OCI-M2 (cell line): ENCODE measurements around the gene MEOX1.

Source experiments
- DNase-seq: peaks from one replicate; lab custom pipeline; 2025; ENCODE audit not compliant: unreplicated experiment; lab: John Stamatoyannopoulos, UW

The MEOX1 gene

DNA sequence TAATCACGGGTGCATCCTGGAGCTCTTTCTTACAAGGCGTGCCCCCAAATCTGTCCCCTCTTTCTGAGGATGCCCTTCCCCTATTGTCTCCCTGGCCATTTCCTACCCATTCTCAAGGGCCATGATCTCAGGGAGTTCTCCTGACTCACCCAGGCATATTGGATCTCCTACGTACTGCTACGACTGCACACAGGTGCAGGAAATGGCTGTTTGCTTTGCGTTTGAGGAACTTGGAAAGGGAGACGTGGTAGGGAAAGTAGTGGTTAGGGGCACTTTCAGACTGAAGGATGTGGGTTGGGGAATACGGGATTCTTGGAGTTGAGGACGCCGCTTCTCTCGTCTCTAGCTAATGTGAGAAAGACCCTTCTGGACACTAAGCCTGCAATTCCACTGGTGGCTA, 18.7 kb upstream of the MEOX1 start:
- no peak for DNase-seq

GRCh38 chr17:43679911-43680310, 18.2 kb upstream of the MEOX1 start:
- DNase-seq, result no peak

GRCh38 chr17:43679401-43679800, 17.7 kb upstream of the MEOX1 start:
- DNase-seq, result no peak

DNA sequence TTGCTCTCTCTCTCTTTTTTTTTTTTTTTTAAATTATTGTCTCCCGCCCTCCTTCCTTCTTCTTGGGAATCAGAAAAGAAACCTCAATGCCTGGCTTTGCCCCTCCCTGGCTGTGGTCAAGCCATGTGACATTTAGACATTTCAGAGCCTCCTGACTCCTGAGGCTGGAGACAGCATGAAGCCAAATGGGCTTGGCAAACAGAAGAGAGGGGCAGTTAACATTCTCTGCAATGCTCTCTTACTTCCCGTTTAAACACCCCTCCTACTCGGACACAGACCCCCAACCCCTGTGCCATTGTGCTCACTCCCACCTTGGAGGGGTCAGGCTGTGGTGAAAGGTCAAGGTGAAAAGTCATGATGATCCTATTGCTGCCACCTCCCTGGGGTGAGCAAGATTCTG, 14.7 kb upstream of the MEOX1 start:
- no peak for DNase-seq

DNA sequence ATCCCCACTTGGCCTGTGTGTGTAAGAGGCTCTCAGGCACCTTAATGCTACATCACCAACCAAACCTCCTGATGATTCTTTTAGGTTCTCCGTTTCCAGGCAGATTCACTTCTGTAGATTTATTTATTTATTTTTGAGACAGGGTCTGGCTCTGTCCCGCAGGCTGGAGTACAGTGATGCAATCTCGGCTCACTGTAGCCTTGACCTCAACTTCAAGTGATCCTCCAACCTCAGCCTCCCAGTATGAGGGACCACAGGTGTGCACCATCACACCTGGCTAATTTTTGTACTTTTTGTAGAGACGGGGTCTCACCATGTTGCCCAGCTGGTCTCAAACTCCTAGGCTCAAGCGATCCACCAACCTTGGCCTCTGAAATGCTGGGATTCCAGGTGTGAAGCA, 12.7 kb upstream of the MEOX1 start:
- no peak for DNase-seq

- DNase-seq, result peak; percentile 23
Measured at GRCh38 chr17:43673516-43674323, 12.0 kb upstream of the MEOX1 start.

DNA sequence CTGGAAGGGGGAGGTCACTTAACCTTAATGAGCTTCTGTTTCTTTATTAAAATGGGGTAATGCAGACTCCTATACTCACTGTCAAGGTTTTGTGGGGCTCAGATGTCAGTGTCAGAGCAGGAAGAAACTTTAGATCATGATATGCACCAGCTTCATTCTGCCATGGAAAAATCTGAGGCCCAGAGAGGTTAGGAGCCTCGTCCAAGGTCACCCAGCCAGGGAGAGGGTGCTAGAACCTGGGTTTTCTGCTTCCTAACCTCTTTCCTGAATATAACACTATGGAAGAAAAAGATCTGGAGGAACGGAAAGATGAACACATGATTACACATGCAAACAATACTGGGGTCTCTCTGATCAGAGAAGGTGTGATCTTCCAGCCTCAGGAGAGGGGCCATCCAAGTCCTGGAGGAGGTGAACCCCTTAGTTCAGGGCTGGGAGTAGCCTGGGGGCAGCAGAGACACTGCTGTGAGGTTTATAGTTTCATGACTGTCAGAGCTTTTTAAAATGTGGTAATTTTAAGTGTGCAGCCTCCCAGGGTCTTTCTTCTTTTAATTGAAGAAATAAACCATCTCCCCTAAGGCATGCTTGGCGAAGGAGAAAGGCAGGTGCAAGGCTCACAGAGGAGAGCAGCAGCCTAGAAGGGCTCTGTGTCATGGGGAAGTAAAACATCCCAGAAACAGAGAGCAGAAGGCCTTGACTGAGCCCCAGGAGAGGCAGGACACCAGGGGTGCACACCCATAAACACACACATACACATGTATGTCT, 10.2 kb upstream of the MEOX1 start:
- DNase-seq, result no peak

GRCh38 chr17:43671031-43671692, 9.4 kb upstream of the MEOX1 start:
- no peak for DNase-seq

DNA sequence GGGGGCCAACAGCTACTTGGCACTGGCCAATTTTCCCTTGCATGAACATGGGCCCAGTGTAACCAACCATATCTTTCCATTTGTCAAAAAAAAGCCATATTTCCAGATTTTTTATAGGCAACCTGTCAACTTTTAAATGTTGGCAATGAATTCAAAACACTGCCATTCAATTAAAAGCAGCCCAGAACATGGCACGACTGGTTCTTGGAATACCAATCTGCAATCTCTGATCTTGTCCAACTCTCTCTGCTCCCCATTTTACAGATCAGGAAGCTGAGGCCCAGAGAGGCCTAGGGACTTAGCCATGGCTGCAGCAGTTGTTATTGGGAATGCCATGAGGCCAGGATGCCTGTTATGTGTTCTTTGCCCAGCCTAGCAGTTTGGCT, 8.9 kb upstream of the MEOX1 start:
- no peak for DNase-seq

DNA sequence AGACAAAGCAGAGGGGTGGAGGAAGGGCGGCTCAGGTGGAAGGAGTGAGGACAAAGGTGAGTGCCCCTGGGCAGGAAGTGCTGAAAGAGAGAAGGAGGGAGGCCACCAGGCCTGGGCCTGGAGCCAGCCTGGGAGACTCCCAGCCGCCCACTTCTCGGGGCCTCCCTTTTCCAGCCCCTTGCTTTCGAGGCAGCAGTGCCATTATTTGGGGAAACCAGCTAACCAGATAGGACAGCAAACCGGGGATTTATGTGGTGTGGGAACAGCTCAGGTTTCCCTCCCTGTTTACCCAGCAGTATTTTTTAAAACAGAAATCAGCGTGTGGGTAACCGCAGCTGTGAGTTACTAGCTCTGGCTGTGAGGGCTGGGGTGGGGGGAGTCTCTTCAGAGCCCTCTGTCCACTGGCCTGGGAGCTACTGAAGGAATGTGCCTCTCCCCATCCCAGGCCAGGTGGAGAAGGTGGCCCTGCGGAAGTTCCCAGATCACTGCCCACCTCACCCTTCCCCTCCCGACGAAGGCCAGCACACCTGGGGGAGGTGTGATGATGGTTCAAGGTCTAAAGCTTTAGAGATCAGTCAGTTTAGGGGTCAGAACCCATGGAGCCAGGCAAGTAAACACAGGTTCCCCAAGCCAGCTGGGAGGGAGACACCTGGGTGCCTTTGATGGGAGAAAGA, 8.4 kb upstream of the MEOX1 start:
- DNase-seq, result no peak

DNA sequence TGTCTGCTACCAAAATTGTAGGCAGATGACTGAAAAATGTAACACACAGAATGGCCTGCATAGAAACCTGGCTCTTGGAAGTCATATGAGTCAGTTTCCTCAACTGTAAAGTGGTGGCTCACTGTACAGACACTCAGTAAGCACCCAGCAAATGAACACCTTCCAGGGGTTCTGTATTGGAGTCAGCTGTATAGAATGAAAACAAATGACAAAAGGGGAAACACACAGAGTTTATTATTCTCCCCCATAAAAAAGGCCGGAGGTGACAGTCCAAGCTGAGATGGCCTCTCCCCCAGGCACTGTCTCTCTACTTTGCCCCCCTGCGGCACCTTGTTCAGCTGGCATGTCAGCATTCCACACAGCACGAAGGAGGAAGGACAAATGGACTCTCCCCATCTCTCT, 6.2 kb upstream of the MEOX1 start:
- DNase-seq, result no peak

- no peak for DNase-seq
Measured at GRCh38 chr17:43667506-43667905, 5.8 kb upstream of the MEOX1 start.

DNA sequence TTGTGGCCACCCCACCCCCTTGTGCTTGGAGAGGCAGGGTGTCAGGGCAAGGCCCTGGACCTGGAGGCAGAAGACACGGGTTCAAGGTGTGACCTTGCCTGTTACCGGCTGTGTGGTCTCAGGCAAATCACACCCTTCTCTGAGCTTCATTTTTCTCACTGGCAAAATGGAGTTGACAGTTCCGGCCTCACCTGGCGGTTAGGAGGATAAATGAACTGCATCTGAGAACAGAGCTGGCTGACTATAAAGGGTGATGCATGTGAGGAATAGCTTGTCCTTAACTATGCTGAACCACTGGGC, 4.2 kb upstream of the MEOX1 start:
- no peak for DNase-seq

GRCh38 chr17:43665084-43665936, 3.6 kb upstream of the MEOX1 start:
- no peak for DNase-seq

DNA sequence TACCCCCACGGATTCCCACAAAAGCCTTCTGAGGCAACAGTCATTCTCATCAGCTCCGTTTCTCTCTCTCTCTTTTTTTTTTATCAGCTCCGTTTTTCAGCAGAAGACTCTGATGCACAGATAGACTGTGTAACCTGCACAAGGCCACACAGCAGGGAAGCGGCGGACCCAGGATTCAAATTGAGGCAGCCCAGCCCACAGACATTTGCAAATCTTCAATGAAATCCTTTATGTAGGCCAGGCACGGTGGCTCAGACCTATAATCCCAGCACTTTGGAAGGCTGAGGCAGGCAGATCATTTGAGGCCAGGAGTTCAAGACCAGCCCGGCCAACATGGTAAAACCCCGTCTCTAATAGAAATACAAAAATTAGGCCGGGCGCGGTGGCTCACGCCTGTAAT, 2.4 kb upstream of the MEOX1 start:
- no peak for DNase-seq

GRCh38 chr17:43663383-43663782, 1.7 kb upstream of the MEOX1 start:
- DNase-seq, result no peak

GRCh38 chr17:43662413-43663141, 855 bp upstream of the MEOX1 start:
- no peak for DNase-seq

DNA sequence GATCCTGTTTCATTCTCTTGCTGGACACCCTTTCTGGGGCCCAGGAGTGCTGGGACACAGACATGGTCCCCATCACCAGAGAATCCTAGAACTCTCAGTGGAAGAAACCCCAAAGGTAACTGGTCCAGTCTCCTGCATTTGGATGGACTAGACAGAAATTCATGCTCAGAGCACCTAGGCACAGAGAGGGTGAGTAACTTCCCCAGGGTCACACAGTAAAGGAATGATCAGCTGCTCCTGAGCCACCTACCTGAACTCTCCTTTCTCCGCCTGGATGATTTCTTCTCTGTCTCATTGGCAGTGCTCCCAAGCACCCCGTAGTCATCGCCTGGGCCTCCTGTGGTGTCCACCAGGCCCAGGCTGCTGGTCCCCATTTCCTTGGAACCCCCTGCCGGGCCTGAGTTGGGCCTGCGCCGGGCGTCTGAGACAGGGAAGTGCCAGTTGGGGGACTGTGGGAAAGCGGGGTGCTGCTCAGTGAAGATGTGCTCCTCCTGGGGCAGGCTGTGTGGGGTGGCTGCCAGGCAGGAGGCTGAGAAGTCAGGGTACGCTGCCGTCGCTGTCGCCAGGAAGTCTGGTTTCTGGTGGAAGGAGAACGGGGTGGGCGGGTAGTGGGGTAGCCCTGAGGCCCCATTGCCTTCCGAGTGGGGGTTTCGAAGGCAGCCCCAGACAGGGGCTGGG, 767 bp downstream of the MEOX1 start:
- DNase-seq, result no peak

DNA sequence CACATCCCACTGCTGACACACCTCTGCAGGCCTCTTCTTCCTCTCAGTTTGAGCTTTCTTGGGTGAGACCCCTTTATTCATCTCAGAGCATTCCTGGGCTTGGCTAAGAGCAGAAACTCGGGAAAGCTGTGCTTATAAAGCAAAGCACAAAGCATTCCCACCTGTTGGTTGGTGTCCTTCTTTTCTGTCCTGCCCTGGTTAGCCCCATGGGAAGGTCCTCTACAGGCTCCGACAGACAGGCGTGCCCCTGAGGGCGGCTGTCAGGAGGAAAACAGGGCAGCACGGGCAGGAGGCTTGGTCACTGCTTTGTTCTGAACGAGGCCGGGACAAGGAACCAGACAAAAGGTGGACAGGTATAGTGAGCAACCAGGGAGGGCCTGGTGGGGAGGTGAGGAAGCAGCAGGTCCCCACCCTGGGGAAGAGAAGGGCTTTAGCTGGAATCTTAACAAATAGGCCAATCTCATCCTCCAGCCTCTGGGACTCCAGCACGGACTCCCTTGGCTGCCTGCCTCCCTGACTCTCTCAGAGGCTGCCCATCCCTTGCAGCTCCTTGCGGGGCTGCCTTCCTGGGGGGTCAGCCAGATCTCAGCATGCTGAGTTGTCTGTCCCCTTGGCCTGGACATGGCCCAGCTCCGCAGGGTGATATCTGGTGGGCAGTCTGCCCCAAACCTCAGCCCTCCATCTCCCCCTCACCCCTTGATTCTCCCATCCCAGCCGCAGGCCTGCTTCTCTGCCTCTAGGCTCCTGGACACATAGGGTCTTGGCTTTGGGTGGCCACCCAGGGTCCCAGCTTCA, 1.7 kb downstream of the MEOX1 start:
- DNase-seq, result no peak
